Mucosa of descending colon (tissue), 3 donors: ENCODE results near the gene PHACTR2. TPM values are rescaled to one million over a fixed set of nuclear protein-coding genes. Genes with fewer than 3 reads are reported as not detected.
A peak's percentile ranks its signal among the peaks of the same experiment; 100 is the strongest.

ENCODE experiments used
- ATAC-seq: fragments of 200-7000 bp; cut with Tn5 transposase; one replicate; pipeline ENCODE4 v1.9.1; 2020; ENCODE audit warnings: mild to moderate bottlenecking, moderate library complexity
- DNase-seq, 3 donors: peaks; one replicate each; pipeline ENCODE4 v3.0.0-alpha.2; 2020
- H3K36me3 ChIP-seq: fragments of 200-600 bp; one replicate; pipeline ENCODE4 v1.8.0; 2021; ENCODE audit warnings: low read depth, mild to moderate bottlenecking
- H3K4me1 ChIP-seq: fragments of 200-600 bp; one replicate; pipeline ENCODE4 v1.8.0; 2021; ENCODE audit warnings: low read depth, mild to moderate bottlenecking
- H3K4me3 ChIP-seq: fragments of 200-600 bp; one replicate; pipeline ENCODE4 v1.8.0; 2021; ENCODE audit warnings: mild to moderate bottlenecking
- H3K9me3 ChIP-seq: fragments of 200-600 bp; one replicate; pipeline ENCODE4 v1.8.0; 2021; ENCODE audit warnings: mild to moderate bottlenecking
- intact Hi-C, 2 donors: fragments of 100-400 bp; cut with DNase I in 1 of 2; cut with micrococcal nuclease in 1 of 2; formaldehyde crosslinking; loops; one replicate each; pipeline versions ENCODE4 v1.11.0 to v1.11.1; 2022; cut with DNase I, micrococcal nuclease
- total RNA-seq, 3 donors: library from RNA; stranded (reverse); fragmentation: NEBNext Ultra II Directional in 2 of 3; extraction: Animal tissue kit (Norgen Biotek cat#: 25700) in 2 of 3; gene quantifications; one replicate each; pipeline versions ENCODE4 v1.2.1 to v1.2.4, GENCODE V29; 2021 to 2023
- TF ChIP-seq, protein P1 (sequence below): fragments of 200-600 bp; IDR thresholded peaks from one replicate; pipeline ENCODE4 v1.8.0; 2022; ENCODE audit warnings: antibody characterized with exemption, mild to moderate bottlenecking
- donor health status: DM: no; HTN: no; CAD: no; lungs with moderate emphysema.
- donor health status: DM: no; HTN: no; CAD: no.
- donor health status: DM: no; HTN: yes; CAD: no.

Gene PHACTR2
- total RNA-seq, 3 donors from 2014 or later, result 49.5 to 70.8 (median 53.4) TPM

DNA sequence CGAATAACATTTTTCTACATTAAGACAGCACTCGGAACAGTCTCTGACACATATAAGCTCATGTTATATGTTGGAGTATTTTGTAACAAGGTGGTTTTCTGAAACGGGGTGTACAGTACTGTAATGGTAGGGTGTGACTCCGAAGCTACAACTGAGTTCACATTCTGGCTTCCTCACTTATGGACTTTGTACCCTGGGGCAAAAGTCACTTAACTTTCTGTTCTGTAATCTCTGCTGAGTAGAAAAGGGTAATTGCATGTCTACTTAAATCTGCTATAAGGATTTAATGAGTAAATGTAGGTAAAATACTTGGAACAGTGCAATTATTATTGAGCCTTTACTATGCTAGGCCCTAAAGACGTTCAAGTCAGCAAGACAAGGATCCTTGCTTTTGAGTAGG, 160.6 kb downstream of the PHACTR2 start:
- TF ChIP-seq, protein P1, sequence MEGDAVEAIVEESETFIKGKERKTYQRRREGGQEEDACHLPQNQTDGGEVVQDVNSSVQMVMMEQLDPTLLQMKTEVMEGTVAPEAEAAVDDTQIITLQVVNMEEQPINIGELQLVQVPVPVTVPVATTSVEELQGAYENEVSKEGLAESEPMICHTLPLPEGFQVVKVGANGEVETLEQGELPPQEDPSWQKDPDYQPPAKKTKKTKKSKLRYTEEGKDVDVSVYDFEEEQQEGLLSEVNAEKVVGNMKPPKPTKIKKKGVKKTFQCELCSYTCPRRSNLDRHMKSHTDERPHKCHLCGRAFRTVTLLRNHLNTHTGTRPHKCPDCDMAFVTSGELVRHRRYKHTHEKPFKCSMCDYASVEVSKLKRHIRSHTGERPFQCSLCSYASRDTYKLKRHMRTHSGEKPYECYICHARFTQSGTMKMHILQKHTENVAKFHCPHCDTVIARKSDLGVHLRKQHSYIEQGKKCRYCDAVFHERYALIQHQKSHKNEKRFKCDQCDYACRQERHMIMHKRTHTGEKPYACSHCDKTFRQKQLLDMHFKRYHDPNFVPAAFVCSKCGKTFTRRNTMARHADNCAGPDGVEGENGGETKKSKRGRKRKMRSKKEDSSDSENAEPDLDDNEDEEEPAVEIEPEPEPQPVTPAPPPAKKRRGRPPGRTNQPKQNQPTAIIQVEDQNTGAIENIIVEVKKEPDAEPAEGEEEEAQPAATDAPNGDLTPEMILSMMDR, result no peak
- intact Hi-C loops, result no loop called here
- no peaks in the 10 kb centered on the region for H3K36me3 ChIP-seq
- ATAC-seq (peak; percentile 71), DNase-seq (peak in 1 of 3 donors; percentile 74)
- peaks cover 7% of the 10 kb centered on the region for H3K4me1 ChIP-seq
- no peaks in the 10 kb centered on the region for H3K9me3 ChIP-seq
- no peak overlapping the region for H3K4me3 ChIP-seq

DNA sequence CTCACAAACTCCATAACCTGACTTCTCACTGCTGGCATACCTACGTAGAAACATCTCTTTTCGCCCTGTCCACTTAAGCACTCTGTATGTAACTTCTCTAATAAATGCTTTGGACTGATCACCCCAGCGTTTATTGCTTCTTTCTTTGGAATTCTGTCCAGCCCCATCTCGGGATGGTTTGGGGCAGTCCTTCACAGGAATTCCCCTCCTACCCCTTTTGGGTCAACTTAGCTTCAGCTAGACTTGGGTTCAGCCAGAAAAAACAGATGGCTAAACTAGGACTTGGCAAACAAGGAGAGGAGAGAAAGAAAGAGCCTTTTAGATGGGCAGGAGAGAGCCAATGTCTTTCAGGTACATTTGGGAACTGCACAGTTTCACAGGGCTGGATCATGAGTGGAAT, 161.4 kb downstream of the PHACTR2 start:
- H3K4me3 ChIP-seq, result no peak overlapping the region
- intact Hi-C loops, result no loop called here
- TF ChIP-seq, protein P1, result no peak
- no peaks in the 10 kb centered on the region for H3K36me3 ChIP-seq
- peaks cover 11% of the 10 kb centered on the region for H3K4me1 ChIP-seq
- DNase-seq (no peak), ATAC-seq (no peak)
- no peaks in the 10 kb centered on the region for H3K9me3 ChIP-seq

DNA sequence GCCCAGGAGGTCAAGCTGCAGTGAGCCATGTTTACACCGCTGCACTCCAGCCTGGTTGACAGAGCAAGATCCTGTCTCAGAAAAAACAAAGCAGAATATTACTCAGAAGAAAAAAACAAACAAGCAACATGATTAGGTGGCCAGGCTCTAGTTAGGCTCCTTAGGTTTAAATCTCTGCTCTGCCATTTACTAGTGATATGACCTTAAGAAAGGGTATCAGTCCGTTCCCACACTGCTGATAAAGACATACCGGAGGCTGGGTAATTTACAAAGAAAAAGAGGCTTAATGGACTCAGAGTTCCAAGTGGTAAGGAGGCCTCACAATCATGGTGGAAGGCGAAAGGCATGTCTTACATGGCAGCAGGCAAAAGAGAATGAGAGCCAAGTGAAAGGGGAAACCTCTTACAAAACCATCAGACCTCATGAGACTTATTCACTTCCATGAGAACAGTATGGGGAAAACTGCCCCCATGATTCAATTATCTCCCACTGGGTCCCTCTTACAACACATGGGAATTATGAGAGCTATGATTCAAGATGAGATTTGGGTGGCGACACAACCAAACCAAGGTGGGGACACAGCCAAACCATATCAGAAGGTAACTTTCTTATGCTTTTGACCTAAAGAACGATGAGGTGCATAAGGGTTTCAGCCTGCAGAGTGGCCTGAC, 163.0 kb downstream of the PHACTR2 start:
- ATAC-seq, result no peak
- DNase-seq, result no peak
- no peak overlapping the region for H3K4me3 ChIP-seq
- intact Hi-C loops, result no loop called here
- TF ChIP-seq, protein P1, result no peak
- no peaks in the 10 kb centered on the region for H3K9me3 ChIP-seq
- H3K36me3 ChIP-seq, result no peaks in the 10 kb centered on the region
- peaks cover 14% of the 10 kb centered on the region for H3K4me1 ChIP-seq

DNA sequence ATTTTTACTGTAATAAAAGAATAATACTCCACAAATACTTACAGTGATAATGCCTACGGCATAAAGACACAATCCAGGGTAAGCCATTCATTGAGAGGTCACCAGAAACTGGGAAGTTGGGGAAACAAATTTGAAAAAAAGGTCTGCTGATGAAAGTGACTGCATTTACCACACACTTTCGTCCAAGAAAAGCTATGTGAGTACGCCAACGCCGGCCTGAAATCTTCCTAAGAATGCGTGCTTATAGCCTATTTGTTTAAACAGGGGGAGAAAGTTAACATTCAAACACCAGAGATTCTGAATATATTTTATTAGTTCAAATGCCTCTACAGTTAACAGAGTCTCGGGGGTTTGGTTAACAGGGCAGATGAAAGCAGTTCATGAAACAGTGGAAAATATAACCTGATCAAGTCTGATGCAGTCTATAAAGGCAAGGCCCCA, 164.7 kb downstream of the PHACTR2 start:
- intact Hi-C loops, result no loop called here
- ATAC-seq, result peak; percentile 39

DNA sequence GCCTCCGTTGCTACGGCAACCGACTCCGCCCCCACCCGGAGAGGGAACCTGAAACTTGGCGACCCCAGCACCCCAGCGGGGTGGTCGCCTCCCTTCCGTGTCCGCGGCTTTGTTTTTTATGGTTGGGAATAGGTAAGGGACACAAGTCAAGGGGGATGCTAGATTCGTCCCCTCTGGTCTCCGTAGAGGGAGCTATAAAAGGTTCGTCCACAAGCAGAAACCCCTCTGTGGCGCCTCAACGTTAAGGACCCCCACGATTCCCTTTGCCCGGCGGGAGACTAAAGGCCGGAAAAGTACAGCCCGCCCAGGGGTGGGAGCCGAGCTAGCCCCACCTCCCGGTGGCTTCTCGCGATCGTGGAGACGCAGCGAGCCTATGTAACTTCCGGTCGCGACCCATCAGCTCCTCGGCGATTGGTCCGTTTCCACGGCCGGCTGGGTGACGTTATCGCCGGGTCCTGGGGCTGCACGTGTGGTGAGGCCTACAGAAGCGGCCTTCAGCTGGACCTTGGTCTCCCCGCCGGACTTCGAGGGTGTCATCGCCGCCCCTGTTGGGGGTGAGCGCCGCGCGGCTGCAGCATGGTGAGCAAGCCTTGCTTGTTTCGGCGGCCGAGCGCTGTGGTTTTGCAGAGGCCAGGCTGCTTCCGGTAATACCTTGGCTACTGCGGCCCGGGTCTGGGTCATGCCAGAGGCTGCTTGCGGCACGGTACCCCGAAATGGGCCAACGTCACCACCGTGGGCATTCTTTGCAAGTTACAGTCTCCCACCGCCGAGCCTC, 165.3 kb downstream of the PHACTR2 start, which contains the start of gene LTV1:
TSS of gene LTV1 (plus strand) at position 437 of the 775 bp plus-strand sequence. CDS start at position 577, 140 bp downstream.
- H3K4me3 ChIP-seq, result peak within 1 kb of the TSS; percentile 33
- intact Hi-C loops, result no loop called here
- no peaks in the 10 kb centered on the region for H3K9me3 ChIP-seq
- DNase-seq (peak; percentile 97), ATAC-seq (peak; percentile 99)
- peaks cover 10% of the 10 kb centered on the region for H3K4me1 ChIP-seq
- H3K36me3 ChIP-seq, result no peaks in the 10 kb centered on the region
- TF ChIP-seq, protein P1, result peak; percentile 8

More for the DNA sequence above, 164.7 kb downstream of the PHACTR2 start:
- H3K36me3 ChIP-seq, result no peaks in the 10 kb centered on the region
- peaks cover 14% of the 10 kb centered on the region for H3K4me1 ChIP-seq
- no peak for DNase-seq
- peak overlapping the region; percentile 33 for H3K4me3 ChIP-seq
- TF ChIP-seq, protein P1, result no peak
- no peaks in the 10 kb centered on the region for H3K9me3 ChIP-seq
